K562 (cell line): ENCODE measurements around the gene PTPRF. TPM values are rescaled to one million over a fixed set of nuclear protein-coding genes. Genes with fewer than 3 reads are reported as not detected.
A peak's percentile ranks its signal among the peaks of the same experiment; 100 is the strongest.

ENCODE experiments used
- ATAC-seq: fragments of 200-7000 bp; cut with Tn5 transposase; 3 replicates; pipeline ENCODE4 v1.9.1; 2020; ENCODE audit warnings: moderate library complexity
- BruUV-seq: library from RNA; stranded (reverse); fragments of 400-500 nt; replicated peaks from 2 replicates; lab custom pipeline; 2021; lab: Mats Ljungman, UMichigan
- CTCF ChIA-PET: fragments of 300-600 bp; formaldehyde crosslinking; extraction: SDS; loops from one replicate; lab custom pipeline; 2021; ENCODE audit warnings: low intra/inter-chr PET ratio; lab: Yijun Ruan, JAX
- POLR2A ChIA-PET: fragments of 300-600, 350-650 bp; sonication (Branson Sonifier 250); formaldehyde crosslinking; extraction: SDS; loops from one replicate; lab custom pipeline; 2021; ENCODE audit warnings: antibody characterized with exemption, inconsistent platforms; lab: Yijun Ruan, JAX
- DNase-seq, 4 experiments: peaks; one replicate each; pipeline versions ENCODE4 v3.0.0 to v3.0.0-alpha.2; 2011 to 2018; ENCODE audit warnings: low spot score in 3 of 4, mixed read lengths in 3 of 4; ENCODE audit errors: extremely low read depth in 1 of 4
- FAIRE-seq: peaks from 2 replicates; lab custom pipeline; 2011; peaks lifted over from hg19 to GRCh38; lab: Jason Lieb, UNC
- H2AFZ ChIP-seq: 2 replicates; pipeline ENCODE4 v1.6.0; 2011; ENCODE audit warnings: low read depth, low read length, control low read depth, inconsistent platforms
- H3K27ac ChIP-seq: fragments of 200-600 bp; 3 replicates; pipeline ENCODE4 v1.8.0; 2011; ENCODE audit warnings: low read depth, mild to moderate bottlenecking, control low read depth, inconsistent platforms, low read length, moderate library complexity, mixed read lengths; ENCODE audit errors: extremely low read depth
- H3K27me3 ChIP-seq, 2 experiments: fragments of 300-600 bp in 1 of 2; 2 replicates in 1 of 2; 3 replicates in 1 of 2; pipeline versions ENCODE4 v1.6.0 to v1.8.0; 2011; ENCODE audit warnings: inconsistent platforms in 2 of 2, low read length in 2 of 2, mild to moderate bottlenecking in 1 of 2, mixed read lengths in 1 of 2, moderate library complexity in 1 of 2; ENCODE audit not compliant: control insufficient read depth in 2 of 2, insufficient read depth in 2 of 2
- H3K36me3 ChIP-seq: fragments of 300-600 bp; 3 replicates; pipeline ENCODE4 v1.8.0; 2011; ENCODE audit warnings: mild to moderate bottlenecking, low read length, inconsistent platforms; ENCODE audit not compliant: control insufficient read depth, insufficient read depth
- H3K4me1 ChIP-seq, 2 experiments: fragments of 200-600 bp in 1 of 2; replicated peaks in 1 of 2; 2 replicates in 1 of 2; 3 replicates in 1 of 2; pipeline versions ENCODE4 v1.5.1 to v1.8.0; 2011; ENCODE audit warnings: inconsistent platforms in 2 of 2, low read length in 2 of 2, mild to moderate bottlenecking in 1 of 2, mixed read lengths in 1 of 2, moderate library complexity in 1 of 2; ENCODE audit not compliant: control insufficient read depth in 2 of 2, insufficient read depth in 2 of 2
- H3K4me2 ChIP-seq: 2 replicates; pipeline ENCODE4 v1.6.1; 2011; ENCODE audit warnings: low read length, control low read depth, inconsistent platforms, mixed read lengths; ENCODE audit not compliant: insufficient read depth
- H3K4me3 ChIP-seq: fragments of 200-600 bp; sonication (generic), shearing (Covaris generic); 2 replicates; pipeline ENCODE4 v1.5.1; 2016; ENCODE audit warnings: control low read depth, inconsistent platforms
- H3K79me2 ChIP-seq: fragments of 200-600 bp; 3 replicates; pipeline ENCODE4 v1.8.0; 2011; ENCODE audit warnings: low read length, inconsistent platforms; ENCODE audit not compliant: control insufficient read depth, insufficient read depth
- H3K9ac ChIP-seq, 2 experiments: 2 replicates each; pipeline versions ENCODE4 v1.6.0 to v1.6.1; 2011; ENCODE audit warnings: low read depth in 2 of 2, low read length in 2 of 2, control low read depth in 1 of 2, inconsistent platforms in 1 of 2, mild to moderate bottlenecking in 1 of 2, mixed read lengths in 1 of 2; ENCODE audit not compliant: insufficient read depth in 1 of 2
- H3K9me1 ChIP-seq: one replicate; pipeline ENCODE4 v1.6.0; 2011; ENCODE audit warnings: inconsistent platforms, mild to moderate bottlenecking, low read length, moderate library complexity; ENCODE audit not compliant: control insufficient read depth, insufficient read depth
- H3K9me3 ChIP-seq: replicated peaks from 2 replicates; pipeline ENCODE4 v1.5.1; 2011; ENCODE audit warnings: low read depth, low read length, inconsistent platforms; ENCODE audit not compliant: control insufficient read depth, insufficient read depth
- H4K20me1 ChIP-seq: replicated peaks from 2 replicates; pipeline ENCODE4 v1.6.1; 2011; ENCODE audit warnings: low read length, inconsistent platforms, mixed read lengths; ENCODE audit not compliant: control insufficient read depth, insufficient read depth
- ATF2 ChIP-seq: sonication (generic); formaldehyde crosslinking; IDR thresholded peaks from 2 replicates; pipeline ENCODE4 v1.8.1; 2022; ENCODE audit warnings: missing genetic modification reagents
- CEBPZ ChIP-seq: fragments of 150-350 bp; IDR thresholded peaks from 2 replicates; pipeline ENCODE4 v1.6.1; 2014; ENCODE audit warnings: low read depth, mild to moderate bottlenecking, low read length, borderline replicate concordance
- CHD1 ChIP-seq: fragments of 200-600 bp; sonication (generic); IDR thresholded peaks from one replicate; pipeline ENCODE4 v1.6.1; 2012; ENCODE audit warnings: mild to moderate bottlenecking, moderate library complexity, low read length, inconsistent platforms
- MBD2 ChIP-seq: sonication (generic); IDR thresholded peaks from 2 replicates; pipeline ENCODE4 v1.6.1; 2016; ENCODE audit warnings: low read depth, borderline replicate concordance
- OTX1 ChIP-seq: fragments of 450-650 bp; formaldehyde crosslinking; IDR thresholded peaks from 2 replicates; pipeline ENCODE4 v1.4.0; 2022; ENCODE audit warnings: mild to moderate bottlenecking
- SMARCA5 ChIP-seq: fragments of 450-650 bp; IDR thresholded peaks from 2 replicates; pipeline ENCODE4 v1.6.1; 2016
- SMC3 ChIP-seq: conservative IDR thresholded peaks from 2 replicates; pipeline ENCODE4 v1.6.1; 2011; ENCODE audit warnings: low read depth, low read length, improper control_type of control experiment; ENCODE audit not compliant: insufficient read depth
- TFE3 ChIP-seq: fragments of 450-650 bp; formaldehyde crosslinking; IDR thresholded peaks from 2 replicates; pipeline ENCODE4 v1.4.0; 2020; ENCODE audit warnings: mild to moderate bottlenecking, mixed read lengths
- TRIM25 ChIP-seq: fragments of 450-650 bp; IDR thresholded peaks from 2 replicates; pipeline ENCODE4 v1.7.0; 2016; ENCODE audit warnings: borderline replicate concordance
- ZNF717 ChIP-seq: fragments of 250-450 bp; sonication (Bioruptor Pico); IDR thresholded peaks from 2 replicates; pipeline ENCODE4 v1.5.0; 2021
- ZNF79 ChIP-seq: fragments of 250-450 bp; sonication (Bioruptor Pico); IDR thresholded peaks from 2 replicates; pipeline ENCODE4 v1.4.0; 2020; ENCODE audit warnings: low read depth, mild to moderate bottlenecking, moderate library complexity
- WGBS: fragments of 100-300 bp; shearing (Covaris generic); methylation state at CpG from one replicate; pipeline ENCODE4 v1.1.6; 2016; ENCODE audit warnings: low coverage, mixed read lengths; ENCODE audit not compliant: insufficient coverage; ENCODE audit errors: missing lambda C conversion rate; 5-methylcytosine and 5-hydroxymethylcytosine counted together
- in situ Hi-C: fragments of 300-500 bp; cut with MboI; formaldehyde crosslinking; loops from 4 replicates; pipeline ENCODE4 v1.15.0; 2018; ENCODE audit warnings: inconsistent platforms, mixed read lengths
- intact Hi-C: fragments of 100-400 bp; cut with micrococcal nuclease; formaldehyde crosslinking; loops from 2 replicates; pipeline ENCODE4 v1.14.2; 2022
- polyA plus RNA-seq, 8 experiments: library from polyadenylated mRNA; depleted of rRNA in 4 of 8; stranded (reverse) in 5 of 8; unstranded in 3 of 8; fragments of >200 nt; fragmentation: Nextera tagmentation in 2 of 8; fragmentation: Illumina TruSeq in 1 of 8; extraction: Ambion mirVana in 2 of 8; extraction: Trizol in 1 of 8; gene quantifications; 2 replicates each; pipeline versions ENCODE4 v1.2.1 to v1.2.3, GENCODE V29; 2011 to 2014; ENCODE audit warnings: inconsistent platforms in 1 of 8, missing spikeins in 1 of 8
- total RNA-seq, 7 experiments: library from RNA; depleted of rRNA in 6 of 7; stranded (reverse); fragments of >200 nt in 6 of 7; fragmentation: Illumina TruSeq in 2 of 7; extraction: Trizol in 2 of 7; gene quantifications; 2 replicates each; pipeline versions ENCODE4 v1.2.1 to v1.2.3, GENCODE V29; 2011 to 2021; ENCODE audit warnings: low replicate concordance in 1 of 7

Gene PTPRF
- total and polyA plus RNA-seq, 9 of the 15 experiments (the other 6 are each of a cell fraction or from before 2014, with no cell fraction given): 0.13 to 4.3 (median 1.1) TPM

GRCh38 chr1:43545339-43545694, 14.6 kb downstream of the PTPRF start:
- POLR2A ChIA-PET: interaction anchor here (0.9 to 1.5 kb wide), 2 partner anchors 12 to 105 kb away, joined by 3 to 5 read pairs; partner anchors contain the start of gene KDM4A
- H3K9me1 ChIP-seq: peaks cover 8% of the 10 kb centered on the region
- peaks cover 14% of the 10 kb centered on the region for H4K20me1 ChIP-seq
- in situ Hi-C loops (no loop called here), intact Hi-C loops (no loop called here)
- H3K27ac ChIP-seq: no peak overlapping the region
- H3K79me2 ChIP-seq: no peaks in the 10 kb centered on the region
- peak overlapping the region in 1 of 2 experiments; percentile 40; a peak in 1 of 4 replicates for H3K9ac ChIP-seq
- peaks cover 6 to 61% of the 10 kb centered on the region in 2 experiments; a peak in 4 of 5 replicates for H3K27me3 ChIP-seq
- DNase-seq: no peak
- no peak for ATAC-seq
- no peak for TF ChIP-seq ZNF717
- TF ChIP-seq ATF2 (CRISPR knock-in tag): no peak
- TF ChIP-seq OTX1: no peak
- no peak for TF ChIP-seq SMARCA5
- TF ChIP-seq SMC3: no peak
- TF ChIP-seq CEBPZ: no peak
- no peak for TF ChIP-seq MBD2
- TF ChIP-seq ZNF79: no peak
- TF ChIP-seq TFE3 (CRISPR knock-in tag): no peak
- TF ChIP-seq CHD1: no peak
- no peak for TF ChIP-seq TRIM25
- TF ChIP-seq, all 486 proteins: peak for 0
- H2AFZ ChIP-seq: no peak overlapping the region
- no peaks in the 10 kb centered on the region for H3K36me3 ChIP-seq
- H3K4me1 ChIP-seq: peaks cover 4 to 30% of the 10 kb centered on the region in 2 experiments; a peak in 4 of 5 replicates
- WGBS: 33% methylated on average over 12 of the region's 12 CpGs
- BruUV-seq: no TSS peak
- CTCF ChIA-PET: no interaction called here
- no peaks in the 10 kb centered on the region for H3K9me3 ChIP-seq
- FAIRE-seq: no peak
- H3K4me3 ChIP-seq: no peak overlapping the region
- no peak overlapping the region for H3K4me2 ChIP-seq
